Heart left ventricle (tissue), 16 donors: ENCODE data around the gene GALNT9. TPM values are rescaled to one million over a fixed set of nuclear protein-coding genes. Genes with fewer than 3 reads are reported as not detected.

ENCODE experiments used
- ATAC-seq, 4 donors: fragments of 200-7000 bp; cut with Tn5 transposase; one replicate each; pipeline ENCODE4 v1.9.1; 2020 to 2022; ENCODE audit warnings: moderate library complexity in 4 of 4, mild to moderate bottlenecking in 3 of 4, moderate number of reproducible peaks in 1 of 4
- DNase-seq, 5 donors: peaks; one replicate each; pipeline ENCODE4 v3.0.0-alpha.2; 2020
- H3K27ac ChIP-seq, 12 donors: fragments of 200-600 bp; sonication (generic) in 4 of 12; one replicate each; pipeline versions ENCODE4 v1.5.0 to v1.8.0; 2016 to 2022; ENCODE audit warnings: mild to moderate bottlenecking in 2 of 12
- H3K27me3 ChIP-seq, 9 donors: fragments of 200-600 bp; sonication (generic) in 2 of 9; one replicate each; pipeline versions ENCODE4 v1.5.1 to v1.8.0; 2016 to 2022; ENCODE audit warnings: mild to moderate bottlenecking in 3 of 9
- H3K36me3 ChIP-seq, 9 donors: fragments of 200-600 bp; sonication (generic) in 2 of 9; one replicate each; pipeline versions ENCODE4 v1.5.0 to v1.8.0; 2018 to 2022; ENCODE audit warnings: mild to moderate bottlenecking in 2 of 9
- H3K4me1 ChIP-seq, 12 donors: fragments of 200-600 bp; sonication (generic) in 4 of 12; one replicate each; pipeline versions ENCODE4 v1.5.0 to v1.8.0; 2016 to 2022; ENCODE audit warnings: mild to moderate bottlenecking in 3 of 12
- H3K4me3 ChIP-seq, 12 donors: fragments of 200-600 bp; sonication (generic) in 4 of 12; one replicate each; pipeline versions ENCODE4 v1.5.0 to v1.8.0; 2017 to 2022; ENCODE audit warnings: mild to moderate bottlenecking in 9 of 12, moderate library complexity in 4 of 12
- H3K9me3 ChIP-seq, 12 donors: fragments of 200-600 bp; sonication (generic) in 4 of 12; one replicate each; pipeline versions ENCODE4 v1.5.0 to v1.8.0; 2016 to 2022; ENCODE audit warnings: mild to moderate bottlenecking in 1 of 12
- CTCF ChIP-seq, 12 donors: fragments of 200-600 bp; sonication (generic) in 4 of 12; IDR thresholded peaks; one replicate each; pipeline versions ENCODE4 v1.5.0 to v1.8.0; 2018 to 2022; ENCODE audit warnings: antibody characterized with exemption in 12 of 12, mild to moderate bottlenecking in 5 of 12
- POLR2A ChIP-seq, 2 donors: fragments of 450-650 bp; IDR thresholded peaks; one replicate each; pipeline ENCODE4 v1.6.1; 2017; ENCODE audit warnings: antibody characterized with exemption in 2 of 2, mild to moderate bottlenecking in 2 of 2, moderate library complexity in 2 of 2
- WGBS, 4 donors: extraction: QIAGEN DNeasy Blood & Tissue Kit in 2 of 4; methylation state at CpG; one replicate each; pipeline versions ENCODE4 v1.1.5 to v1.1.7; 2013 to 2018; 5-methylcytosine and 5-hydroxymethylcytosine counted together
- intact Hi-C, 10 donors: fragments of 100-400 bp; cut with DNase I; formaldehyde crosslinking; loops; one replicate each; pipeline versions ENCODE4 v1.11.1 to v1.14.2; 2022
- polyA plus RNA-seq, 2 donors: library from polyadenylated mRNA; stranded (reverse); fragments of 200-250 nt; gene quantifications; one replicate each; pipeline ENCODE4 v1.2.3, GENCODE V29; 2013
- total RNA-seq, 9 donors: library from RNA; depleted of rRNA in 2 of 9; stranded (reverse); fragments of >200 nt in 2 of 9; fragmentation: NEBNext Ultra II Directional in 3 of 9; extraction: Animal tissue kit (Norgen Biotek cat#: 25700) in 3 of 9; gene quantifications; one replicate each; pipeline versions ENCODE4 v1.1.0 to v1.2.4, GENCODE V29; 2016 to 2023
- donor health status: ischemic (EF 13 %, LVEDD 7.1; RV severe dilation, severe dysfunction).
- donor health status: healthy with polysubstance abuse.
- donor health status: DM: no; HTN: yes; CAD: no.
- donor health status: DM: no; HTN: no; CAD: no.
- donor health status: ischemic (EF 25% LVEDD 6.9; RV normal size, moderate dysfunction).
- donor health status: ischemic (EF 25% LVEDD 5.7; RV mildly dilated, moderate dysfunction).
- donor health status: healthy.
- donor health status: DM: yes; HTN: yes; CAD: no.
- donor health status: ischemic (EF 35%, LVEDD 5.7; RV mildly dilated, moderate dysfunction).
- donor health status: nonischemic (EF 11% LVEDD 7.7; RV severe dilation, severe dysfunction).
- donor health status: DM: yes; HTN: yes; CAD: no.
- donor health status: PGD.
- donor health status: ischemic (EF 29% LVEDD 5.4; RV normal size, mild dysfunction).
- donor health status: nonischemic (EF 23%, LVEDD 6.1; RV moderate dilation, normal function).

The GALNT9 gene
- total and polyA plus RNA-seq, 11 donors = 10.3 TPM; not detected in 10

GRCh38 chr12:132251741-132252490 is 77.5 kb downstream of the GALNT9 start:
- TF ChIP-seq POLR2A (IDR thresholded peaks at IDR 0.05) (no peak), CTCF (IDR thresholded peaks at IDR 0.05) (no peak)
- 84 to 88% (median 87%) methylated on average over 19 to 21 of the region's 21 CpGs for WGBS, 4 donors
- intact Hi-C loops = no loop called here

GRCh38 chr12:132251310-132251709 is 78.1 kb downstream of the GALNT9 start:
- peak in 2 of 5 donors; percentile 15 to 44 for DNase-seq

More at GRCh38 chr12:132251741-132252490, 77.5 kb downstream of the GALNT9 start:
- H3K27ac ChIP-seq = no peak overlapping the region
- no peaks in the 10 kb centered on the region for H3K4me1 ChIP-seq
- ATAC-seq = no peak
- peaks cover 0 to 9% (median 0%) of the 10 kb centered on the region in 9 donors for H3K27me3 ChIP-seq
- no peaks in the 10 kb centered on the region for H3K9me3 ChIP-seq
- H3K36me3 ChIP-seq = no peaks in the 10 kb centered on the region
- no peak overlapping the region for H3K4me3 ChIP-seq
- DNase-seq = peak in 2 of 5 donors; percentile 6 to 42

GRCh38 chr12:132250707-132251106 is 78.7 kb downstream of the GALNT9 start:
- DNase-seq (peak in 1 of 5 donors; percentile 19), ATAC-seq (no peak)
- Histone ChIP-seq H3K36me3 (no peaks in the 10 kb centered on the region), H3K27ac (no peak overlapping the region), H3K4me1 (no peaks in the 10 kb centered on the region), H3K27me3 (peaks cover 0 to 9% (median 0%) of the 10 kb centered on the region in 9 donors), H3K9me3 (no peaks in the 10 kb centered on the region), H3K4me3 (no peak overlapping the region)
- 91 to 92% (median 91%) methylated on average over 33 of the region's 33 CpGs for WGBS, 4 donors
- TF ChIP-seq POLR2A (IDR thresholded peaks at IDR 0.05) (no peak), CTCF (IDR thresholded peaks at IDR 0.05) (no peak)
- intact Hi-C loops = no loop called here

More at GRCh38 chr12:132251310-132251709, 78.1 kb downstream of the GALNT9 start:
- ATAC-seq = no peak
- Histone ChIP-seq H3K4me3 (no peak overlapping the region), H3K4me1 (no peaks in the 10 kb centered on the region), H3K9me3 (no peaks in the 10 kb centered on the region), H3K27ac (no peak overlapping the region), H3K36me3 (no peaks in the 10 kb centered on the region), H3K27me3 (peaks cover 0 to 9% (median 0%) of the 10 kb centered on the region in 9 donors)
- WGBS, 4 donors = 77 to 81% (median 80%) methylated on average over 15 to 18 of the region's 18 CpGs
- intact Hi-C loops = no loop called here
- no peak for TF ChIP-seq CTCF (IDR thresholded peaks at IDR 0.05)

GRCh38 chr12:132249689-132250478 is 79.5 kb downstream of the GALNT9 start:
- Histone ChIP-seq H3K9me3 (no peaks in the 10 kb centered on the region), H3K4me3 (no peak overlapping the region), H3K27ac (no peak overlapping the region), H3K27me3 (peaks cover 0 to 9% (median 0%) of the 10 kb centered on the region in 9 donors), H3K36me3 (no peaks in the 10 kb centered on the region), H3K4me1 (no peaks in the 10 kb centered on the region)
- no peak for ATAC-seq
- DNase-seq = peak in 1 of 5 donors; percentile 41
- intact Hi-C loops = no loop called here
- TF ChIP-seq CTCF (IDR thresholded peaks at IDR 0.05) = no peak
- TF ChIP-seq POLR2A (IDR thresholded peaks at IDR 0.05) = no peak
- WGBS, 4 donors = 85 to 90% (median 89%) methylated on average over 25 to 39 of the region's 39 CpGs
